NCI-H2081 (cell line): ENCODE results near the gene FAM53C.
"Not testable (repeated sequence)": the region's sequence is repeated elsewhere in the genome, so short reads cannot be mapped to it uniquely, and the experiment has no call there.

Experiments used
- DNase-seq, 2 experiments: peaks; one replicate each; lab custom pipeline; 2025; lab: John Stamatoyannopoulos, UW

FAM53C gene

DNA sequence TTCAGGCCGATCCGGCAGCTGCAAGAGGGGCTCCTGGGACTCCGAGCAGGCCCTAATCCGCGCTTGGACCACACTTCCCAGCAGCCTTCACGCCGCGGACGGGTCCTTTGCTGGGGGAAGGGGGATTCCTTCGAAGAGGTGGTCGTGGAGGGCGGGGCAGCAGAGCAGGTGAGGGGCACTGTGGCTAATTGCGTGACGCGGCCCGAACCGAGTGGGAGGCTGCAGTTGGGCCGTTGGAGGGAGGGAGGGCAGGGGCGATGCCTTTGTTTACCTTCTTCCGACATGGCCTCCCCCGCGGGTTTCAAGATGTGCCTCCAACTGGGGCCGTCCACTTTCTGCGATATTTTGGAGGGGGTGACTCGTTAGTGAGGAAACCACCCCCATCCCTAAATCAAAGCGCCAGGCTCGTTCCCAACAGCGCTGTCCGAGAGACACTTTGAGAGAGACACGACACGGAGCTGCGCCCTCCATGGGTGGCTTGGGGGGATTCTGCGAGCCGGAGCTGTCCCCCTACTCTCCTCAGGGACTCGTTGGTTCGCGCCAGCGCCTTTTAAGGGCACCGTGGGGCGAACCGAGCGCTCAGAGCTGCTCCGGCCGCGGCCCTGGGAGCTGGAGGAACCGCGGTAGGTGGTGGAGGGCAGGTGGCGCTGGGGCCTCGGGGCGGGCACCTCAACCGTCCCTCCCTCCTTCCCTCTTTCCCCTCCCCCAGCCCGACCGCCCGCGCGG lies at the start of gene FAM53C:
Gene FAM53C (plus strand): TSS at position 582 of the 726 bp plus-strand sequence. CDS start 3,070 bp downstream, outside the sequence.
- DNase-seq = peak; percentile 82 to 88

- no peak for DNase-seq
These were observed 48.8 kb upstream of the FAM53C start for GRCh38 chr5:138289296-138289695.

- no peak for DNase-seq
These were observed 34.7 kb upstream of the FAM53C start for GRCh38 chr5:138303372-138303771.

DNA sequence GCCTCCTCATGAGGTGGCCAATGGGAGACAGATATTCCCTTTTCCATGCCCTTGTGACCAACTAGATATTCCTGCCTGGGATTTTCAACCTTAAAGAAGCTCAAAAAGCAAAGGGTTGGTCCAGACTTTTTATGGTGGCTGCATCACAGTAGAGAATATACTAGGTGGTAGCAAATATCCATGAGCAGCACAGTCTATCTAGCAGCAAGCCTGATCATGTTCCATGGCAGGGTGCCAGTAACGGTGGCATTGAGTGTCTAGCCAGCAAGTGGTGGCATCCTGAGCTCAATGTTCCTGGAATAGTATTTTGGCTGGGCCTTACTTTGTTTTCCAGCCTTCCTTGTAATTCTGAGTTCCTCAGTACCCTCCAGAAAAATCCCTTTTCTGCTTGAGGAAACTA lies 32.3 kb upstream of the FAM53C start:
- peak; percentile 22 to 52 for DNase-seq

GRCh38 chr5:138315751-138316278 lies 22.3 kb upstream of the FAM53C start:
- no peak for DNase-seq

- DNase-seq = no peak
These were observed 21.7 kb upstream of the FAM53C start for GRCh38 chr5:138316355-138316754.

GRCh38 chr5:138318211-138318610 lies 19.9 kb upstream of the FAM53C start:
- not testable (repeated sequence) for DNase-seq

DNA sequence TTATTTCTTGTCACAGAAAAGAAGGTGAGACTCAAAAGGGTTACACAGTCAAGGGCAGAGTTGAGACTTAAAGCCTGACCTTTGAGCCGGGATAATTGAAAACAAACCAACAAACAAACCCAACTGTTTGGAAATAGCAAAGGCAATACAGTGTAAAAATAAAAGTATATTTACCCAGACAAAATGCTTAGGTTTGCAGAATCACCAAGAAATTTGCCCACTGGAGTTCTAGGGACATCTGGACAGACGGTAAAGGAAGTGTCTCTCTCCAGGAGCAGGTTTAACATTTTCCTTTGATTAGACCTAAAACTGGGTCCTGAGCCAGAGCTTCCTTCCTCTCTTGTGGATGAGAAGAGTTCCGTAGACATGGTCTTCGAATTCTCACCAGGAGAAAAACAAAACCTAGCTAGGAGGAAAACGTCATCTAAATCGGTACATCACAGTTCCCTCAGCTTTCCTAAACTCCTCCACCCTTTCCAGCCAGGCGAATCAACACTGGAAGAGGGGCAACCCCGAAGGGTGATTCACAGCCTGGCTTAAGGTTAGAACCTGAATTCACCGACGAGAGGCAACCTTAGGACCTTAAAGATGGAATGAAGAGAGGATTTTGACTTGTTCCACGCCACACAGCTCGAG lies 7.1 kb upstream of the FAM53C start:
- no peak for DNase-seq

DNA sequence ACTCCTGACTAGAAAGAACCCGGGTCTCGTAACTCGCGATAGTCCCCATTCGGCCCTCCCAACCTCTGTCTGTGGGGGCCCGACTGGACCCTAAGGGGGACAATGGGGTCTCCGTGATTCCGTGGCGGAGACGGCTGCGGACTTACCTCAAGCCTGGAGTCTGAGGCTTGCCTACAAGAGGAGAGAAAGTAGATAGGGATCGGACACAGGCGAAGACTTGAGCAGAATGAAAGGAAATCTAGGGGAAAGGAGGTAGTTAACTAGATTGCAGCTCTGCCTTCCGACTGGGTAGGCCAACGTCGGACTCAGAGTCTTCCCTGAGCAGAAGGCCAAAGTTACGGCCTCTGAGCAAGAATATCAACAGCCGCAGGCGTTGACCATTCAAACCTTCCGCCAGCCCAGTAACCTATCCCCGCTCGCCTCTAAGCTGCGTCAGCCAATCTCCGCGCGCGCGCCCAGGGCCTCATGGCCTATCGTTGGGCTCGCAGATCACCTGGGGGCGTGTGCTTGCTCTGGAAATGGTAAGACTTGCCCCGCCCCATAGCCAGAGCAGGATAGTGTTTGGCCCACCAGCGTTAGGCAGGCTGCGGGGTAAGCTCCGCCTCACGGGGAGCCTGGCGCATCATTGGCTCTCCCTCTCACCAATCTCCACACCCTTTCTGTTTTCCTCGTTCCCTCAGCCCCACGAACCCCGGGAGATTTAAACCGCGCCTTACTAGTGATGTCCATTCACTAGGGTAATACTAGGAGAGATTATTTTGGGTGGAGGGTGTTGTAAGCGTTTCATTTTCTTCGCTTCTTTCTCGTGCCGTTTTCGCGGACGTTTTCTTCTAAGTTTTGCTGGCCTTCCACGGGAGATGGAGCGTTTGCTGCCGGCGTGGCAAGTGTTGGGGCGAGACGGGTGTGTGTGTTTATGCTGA lies 6.4 kb upstream of the FAM53C start, which contains the start of gene CDC25C:
Gene CDC25C (minus strand): TSS at position 356 of the 920 bp plus-strand sequence. CDS start 624 bp downstream, outside the sequence.
- DNase-seq = peak; percentile 97 to 98

DNA sequence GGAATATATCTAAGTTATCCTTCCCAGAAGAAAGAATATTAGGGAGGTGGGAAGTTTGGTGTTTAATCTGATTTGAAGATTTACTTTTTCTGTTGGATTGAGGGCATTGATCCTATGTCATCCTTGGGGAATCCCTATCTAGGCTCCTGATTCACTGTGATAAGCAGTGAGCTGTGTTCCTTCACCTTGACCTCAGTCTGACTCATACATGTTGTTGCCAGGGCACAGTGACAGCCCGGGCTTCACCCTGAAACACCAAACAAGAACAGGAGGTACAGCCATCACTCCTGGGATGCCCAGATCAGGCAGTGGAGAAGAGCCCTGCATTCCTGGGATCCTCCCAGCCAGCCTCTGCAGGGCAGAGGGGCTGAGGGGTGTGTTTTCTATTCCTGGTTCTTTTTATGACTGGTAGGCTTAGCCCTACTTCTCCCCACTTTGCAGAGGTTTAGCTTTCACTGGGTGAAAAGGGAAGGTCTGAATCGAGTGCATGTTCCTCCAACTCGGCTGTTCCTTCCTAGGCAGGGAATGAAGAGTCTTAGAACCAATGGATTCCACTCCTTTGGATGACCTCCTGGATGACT lies 3.1 kb upstream of the FAM53C start:
- DNase-seq = no peak

DNA sequence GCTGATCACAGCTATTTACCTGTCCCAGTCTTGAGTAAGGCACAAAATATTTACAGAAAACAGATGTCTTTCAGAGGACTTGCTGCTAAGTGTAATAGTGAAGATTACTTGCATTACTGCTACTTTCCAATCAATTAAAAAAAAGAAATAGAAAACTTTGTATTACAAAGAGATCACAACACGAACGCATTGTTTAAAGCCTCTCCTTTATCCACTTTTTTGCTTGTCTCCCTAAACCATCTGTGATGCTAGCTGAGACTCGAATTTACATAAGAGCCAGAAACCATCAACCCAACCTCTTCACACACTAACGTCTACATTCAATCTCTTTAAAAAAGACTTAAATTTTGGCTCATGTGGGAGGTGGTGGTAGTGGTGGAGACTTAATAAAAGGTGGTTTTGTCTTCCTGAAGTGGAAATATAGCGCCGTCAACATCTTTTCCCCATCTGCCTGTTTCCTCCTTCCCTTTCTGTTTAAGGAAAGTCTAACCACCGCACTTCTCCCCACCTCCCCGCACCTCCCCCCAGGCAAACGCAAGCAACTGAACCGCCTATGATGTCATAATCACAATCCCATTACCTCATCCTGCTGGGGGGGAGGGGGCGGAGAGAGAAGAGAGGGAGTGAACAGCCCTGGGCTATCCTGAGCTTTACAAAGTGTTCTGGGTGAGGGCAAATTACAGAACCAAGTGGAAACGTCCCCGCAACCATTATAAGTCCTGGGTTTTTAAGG lies 948 bp upstream of the FAM53C start:
- peak; percentile 56 to 73 for DNase-seq

- no peak for DNase-seq
These were observed 485 bp downstream of the FAM53C start for GRCh38 chr5:138338411-138339090.

DNA sequence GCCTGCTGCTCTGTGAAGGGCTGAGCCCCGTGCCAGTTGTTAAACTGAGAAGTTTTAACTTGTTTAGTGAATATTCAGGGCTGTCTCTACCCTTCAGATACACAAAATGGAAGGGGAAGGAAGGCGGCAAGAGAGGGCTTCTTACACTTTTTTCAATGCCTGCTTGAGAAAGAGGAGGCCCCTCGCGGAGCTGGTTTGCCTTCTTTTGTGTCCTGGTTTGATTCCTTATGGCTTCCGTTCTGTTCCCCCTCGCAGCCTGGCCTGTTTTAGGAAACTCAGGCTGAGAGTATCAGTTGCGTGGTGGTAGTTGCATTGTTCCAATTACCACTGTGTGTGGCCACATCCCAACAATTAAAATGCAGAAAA lies 1.0 kb downstream of the FAM53C start:
- DNase-seq = no peak

DNA sequence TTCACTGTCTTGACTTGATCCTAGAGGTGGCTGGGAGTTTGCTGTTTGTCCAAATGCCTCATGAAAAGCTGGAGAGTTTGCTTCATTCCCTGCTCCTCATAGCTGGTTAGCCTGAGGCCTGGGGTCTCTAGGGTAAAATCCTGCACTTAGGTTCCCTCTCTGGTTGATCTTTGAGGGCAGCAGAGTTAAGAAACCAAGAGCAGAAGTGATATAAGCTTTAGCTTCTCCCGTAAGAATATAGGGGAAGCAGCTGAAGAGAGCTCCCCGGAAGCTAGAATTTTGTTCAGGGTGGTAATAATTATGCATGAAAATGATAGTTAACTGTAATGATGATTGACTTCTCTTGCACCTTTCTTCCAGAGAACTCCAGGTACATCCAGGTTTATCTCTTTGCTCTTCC lies 1.4 kb downstream of the FAM53C start:
- DNase-seq = no peak

DNA sequence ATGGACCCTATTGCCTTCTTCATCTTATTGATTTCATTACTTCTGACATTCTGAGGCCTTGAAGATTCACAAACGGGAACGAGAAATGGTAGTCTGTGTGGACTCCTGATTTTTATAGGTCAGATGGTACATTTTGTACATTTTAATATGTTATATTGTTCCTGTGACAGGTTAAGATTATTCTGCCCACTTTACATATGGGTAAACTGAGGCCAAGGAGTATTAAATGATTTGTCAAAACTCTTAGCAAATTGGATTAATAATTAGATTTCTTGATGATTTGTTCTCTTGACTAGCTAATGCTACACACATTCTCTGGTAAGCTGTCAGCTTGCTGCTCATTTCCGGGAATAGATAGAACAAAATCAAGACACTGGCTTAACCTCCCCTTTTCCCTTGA lies 1.9 kb downstream of the FAM53C start:
- DNase-seq = no peak

GRCh38 chr5:138344887-138345622 lies 7.0 kb downstream of the FAM53C start:
- DNase-seq = no peak

DNA sequence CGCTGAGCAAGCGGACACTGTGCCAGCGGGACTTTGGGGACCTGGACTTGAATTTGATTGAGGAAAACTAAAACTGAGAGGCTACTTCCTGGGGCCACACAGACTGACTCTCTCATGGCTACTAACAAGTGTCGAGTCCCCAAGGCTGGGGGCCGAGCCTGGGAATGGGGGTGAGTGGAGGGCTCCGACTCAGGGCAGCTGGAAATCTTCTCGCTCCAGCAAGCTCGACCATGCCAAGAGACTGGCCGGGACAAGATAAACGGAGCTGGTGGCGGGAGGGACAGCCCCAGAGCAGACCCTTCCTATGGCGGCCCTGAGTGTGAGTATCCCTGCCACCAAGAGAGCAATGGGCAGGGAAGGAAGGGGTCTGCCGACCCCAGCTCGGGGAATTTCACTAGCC lies 8.8 kb downstream of the FAM53C start:
- DNase-seq = no peak

DNA sequence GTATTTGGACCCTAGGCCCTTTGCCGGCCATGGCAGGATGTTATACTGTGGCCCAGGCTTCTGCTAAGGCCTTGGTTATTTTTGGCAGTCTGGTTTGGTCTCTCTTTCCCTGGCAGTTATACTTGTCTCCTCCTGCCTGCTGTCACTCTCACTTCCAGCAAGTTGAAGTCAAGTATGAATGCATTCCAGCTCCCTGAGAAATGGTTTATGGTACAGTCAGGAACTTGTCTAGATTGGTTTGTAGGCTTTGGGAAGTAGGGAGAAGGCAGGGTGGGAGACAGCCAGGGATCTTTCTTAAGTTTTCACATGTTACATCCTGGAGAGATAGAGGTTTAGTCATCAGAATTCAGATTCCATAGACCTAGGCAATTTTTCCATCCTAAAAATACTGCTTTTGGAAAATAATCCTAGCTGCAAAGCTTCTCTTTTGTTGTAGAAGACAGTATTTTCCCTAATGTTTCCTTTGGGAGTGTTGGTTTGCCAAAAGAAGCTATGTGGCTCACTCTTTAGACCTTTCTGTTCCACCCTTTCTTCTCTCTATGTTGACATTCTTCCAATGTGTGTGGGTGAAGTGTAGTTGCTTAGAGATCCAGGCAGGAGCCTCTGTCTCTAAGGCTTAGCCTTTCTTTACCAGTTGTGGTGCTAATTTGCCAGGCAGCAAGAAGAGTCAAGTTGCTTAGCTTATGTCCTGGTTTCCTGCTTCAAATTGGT lies 11.9 kb downstream of the FAM53C start:
- no peak for DNase-seq

- no peak for DNase-seq
These were observed 12.5 kb downstream of the FAM53C start for GRCh38 chr5:138350563-138350890.
